Measurements from ENCODE around the gene TCEAL3. TPM values are rescaled to one million over a fixed set of nuclear protein-coding genes. Genes with fewer than 3 reads are reported as not detected.
A peak's percentile ranks its signal among the peaks of the same experiment; 100 is the strongest.
"Not testable (repeated sequence)": the region's sequence is repeated elsewhere in the genome, so short reads cannot be mapped to it uniquely, and the experiment has no call there.

Gene TCEAL3
- total RNA-seq, 1 donor from 2014 or later: 19.3 TPM

DNA sequence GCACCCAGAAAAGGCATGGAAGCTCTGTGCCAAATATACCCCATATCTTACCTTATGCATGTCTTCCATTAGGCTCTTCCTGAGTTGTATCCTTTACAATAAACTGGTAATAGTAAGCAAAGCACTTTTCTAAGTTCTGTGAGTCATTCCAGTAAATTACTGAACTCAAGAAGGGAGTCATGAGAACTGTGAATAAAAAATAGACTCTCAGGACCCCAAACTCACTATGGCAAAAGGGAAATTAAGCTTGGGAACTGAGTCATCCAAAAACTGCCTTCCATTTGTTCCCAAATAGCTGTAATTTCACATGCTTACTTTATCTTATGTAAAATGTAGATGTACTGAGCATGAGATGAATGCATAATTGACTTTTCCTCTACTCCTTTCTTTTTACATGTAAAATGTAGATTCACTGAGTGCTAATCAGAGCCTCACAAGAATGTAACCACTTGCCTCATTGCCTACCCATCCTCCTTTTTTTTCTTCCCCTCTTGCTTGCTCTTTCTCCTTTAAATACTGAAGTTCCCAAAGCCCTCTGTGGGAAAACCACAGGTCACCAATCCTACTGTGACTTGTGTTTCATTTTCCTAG is 8.1 kb downstream of the TCEAL3 start:
- DNase-seq (ENCODE audit: missing footprints) (no peak), ATAC-seq (no peak)
- intact Hi-C loops (cut with DNase I): no loop called here

DNA sequence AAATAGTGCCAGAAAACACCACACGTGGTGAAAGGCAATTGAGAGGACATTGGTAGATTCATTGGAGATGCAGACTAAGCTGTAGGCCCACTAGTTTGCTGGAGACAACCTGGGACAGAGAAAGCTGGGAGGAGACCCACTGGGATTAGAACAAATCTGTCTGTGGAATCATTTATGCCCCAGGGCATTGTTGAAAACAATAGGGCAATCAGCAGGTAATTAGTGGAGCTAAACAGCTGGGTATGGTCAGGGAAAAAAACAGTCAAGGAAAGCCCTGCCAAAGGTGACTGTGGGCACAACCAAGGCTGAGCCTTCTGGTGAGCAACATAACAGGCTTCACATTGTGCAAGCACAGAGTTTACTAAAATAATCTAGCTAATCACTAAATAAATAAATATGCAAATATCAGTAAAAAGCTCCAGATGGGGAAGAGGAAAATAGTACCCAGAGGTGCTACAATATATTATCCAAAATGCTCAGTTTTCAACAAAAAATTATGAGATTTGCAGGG is 9.0 kb downstream of the TCEAL3 start:
- no peak for DNase-seq (ENCODE audit: missing footprints)
- no peak for ATAC-seq
- intact Hi-C loops (cut with DNase I): no loop called here

DNA sequence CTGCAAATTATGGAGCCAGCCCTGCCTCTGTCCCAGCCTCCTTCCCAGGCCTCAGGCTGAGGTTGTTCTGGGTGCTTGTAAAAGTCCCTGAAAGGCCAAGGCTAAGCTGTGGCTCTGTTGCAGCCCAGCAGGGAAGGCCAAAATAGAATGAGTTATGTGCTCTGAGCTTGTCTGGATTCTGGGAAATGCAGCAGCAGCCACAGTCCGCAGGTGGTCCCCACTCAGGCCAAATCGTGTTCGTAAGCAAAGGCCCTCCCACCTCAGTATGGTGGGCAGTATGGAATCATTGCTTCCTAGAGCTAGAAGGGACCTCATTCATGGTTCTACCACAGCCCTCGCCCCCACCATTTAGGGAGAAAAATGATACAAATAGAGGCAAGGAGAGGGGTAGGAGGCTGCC is 16.3 kb downstream of the TCEAL3 start:
- ATAC-seq (no peak), DNase-seq (ENCODE audit: missing footprints) (no peak)
- intact Hi-C loops (cut with DNase I): loop anchor here (10.0 kb wide), 1 partner anchor 89 kb away; no protein-coding TSS in a partner anchor

DNA sequence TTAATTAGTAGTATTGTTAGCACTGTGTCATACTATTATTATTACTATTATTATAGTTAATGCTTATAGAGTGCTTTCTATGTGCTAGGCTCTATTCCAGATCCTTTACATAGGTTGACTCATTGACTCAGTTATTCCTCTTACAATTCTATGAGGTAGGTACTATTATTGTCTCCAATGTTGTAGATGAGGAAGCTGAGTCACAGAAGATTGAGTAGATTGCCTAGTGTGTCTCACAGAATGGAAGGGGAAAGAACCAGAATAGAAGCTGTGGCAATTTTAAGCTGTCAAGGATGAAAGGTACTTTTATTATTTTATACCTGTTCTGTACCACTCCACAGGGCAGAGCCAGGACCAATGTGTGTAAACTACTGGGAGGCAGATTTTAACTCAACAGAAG is 19.1 kb downstream of the TCEAL3 start:
- no peak for DNase-seq (ENCODE audit: missing footprints)
- no peak for ATAC-seq
- intact Hi-C loops (cut with DNase I): loop anchor here (5.0 to 10.0 kb wide), 2 partner anchors 60 to 92 kb away; partner anchors contain the start of gene MORF4L2

DNA sequence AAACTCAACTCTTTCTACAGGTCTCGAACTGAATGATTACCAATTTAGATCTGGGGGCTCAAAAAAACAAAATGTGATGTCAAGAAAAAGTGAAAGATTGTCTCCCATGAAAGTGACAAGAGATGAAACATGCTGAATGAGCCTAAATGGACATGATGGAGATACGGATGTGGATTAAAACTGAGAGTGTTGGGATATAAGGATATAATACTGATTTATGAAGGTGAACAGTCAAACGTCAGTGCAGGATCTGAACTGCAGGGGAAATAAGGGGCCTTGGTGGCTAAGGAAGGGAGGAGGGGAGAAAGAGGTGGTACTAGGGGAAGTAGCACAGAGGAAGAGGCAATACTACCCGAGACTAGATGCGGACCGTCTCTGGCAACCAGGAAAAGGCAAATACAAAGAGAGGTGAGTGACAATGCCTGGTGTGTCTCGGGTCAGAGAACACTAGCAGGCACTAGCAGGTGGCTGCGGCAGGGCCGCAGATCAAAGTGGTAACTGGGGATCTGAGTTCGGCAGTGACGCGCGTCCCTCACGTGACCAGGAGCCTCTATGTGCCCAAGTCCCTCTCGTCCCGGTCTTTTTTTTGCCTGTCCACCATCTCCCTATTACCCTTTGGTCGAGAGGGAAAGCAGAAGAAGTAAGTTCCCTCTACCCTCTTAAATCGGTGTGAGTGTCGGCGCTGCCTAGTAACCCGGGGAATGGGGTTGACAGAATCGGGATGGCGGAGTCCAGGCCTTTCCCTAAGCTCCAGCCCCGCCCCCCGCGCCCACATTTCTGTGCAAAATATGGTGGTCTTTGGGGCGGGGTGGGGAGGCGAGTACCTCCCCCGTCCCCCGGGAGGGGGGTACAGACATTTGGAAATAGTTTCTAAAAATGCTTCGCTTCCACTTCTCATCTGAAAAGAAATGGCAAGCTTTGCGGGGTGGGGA is 20.9 kb downstream of the TCEAL3 start, which contains the start of gene TCEAL1:
TCEAL1 (plus strand) TSS at position 590 of the 932 bp plus-strand sequence. CDS start 942 bp downstream, outside the sequence.
- intact Hi-C loops (cut with DNase I): loop anchor here (2.0 to 10.0 kb wide), 3 partner anchors 20 to 94 kb away; partner anchors contain the start of gene MORF4L2
- ATAC-seq (peak; percentile 77), DNase-seq (ENCODE audit: missing footprints) (peak; percentile 73)

DNA sequence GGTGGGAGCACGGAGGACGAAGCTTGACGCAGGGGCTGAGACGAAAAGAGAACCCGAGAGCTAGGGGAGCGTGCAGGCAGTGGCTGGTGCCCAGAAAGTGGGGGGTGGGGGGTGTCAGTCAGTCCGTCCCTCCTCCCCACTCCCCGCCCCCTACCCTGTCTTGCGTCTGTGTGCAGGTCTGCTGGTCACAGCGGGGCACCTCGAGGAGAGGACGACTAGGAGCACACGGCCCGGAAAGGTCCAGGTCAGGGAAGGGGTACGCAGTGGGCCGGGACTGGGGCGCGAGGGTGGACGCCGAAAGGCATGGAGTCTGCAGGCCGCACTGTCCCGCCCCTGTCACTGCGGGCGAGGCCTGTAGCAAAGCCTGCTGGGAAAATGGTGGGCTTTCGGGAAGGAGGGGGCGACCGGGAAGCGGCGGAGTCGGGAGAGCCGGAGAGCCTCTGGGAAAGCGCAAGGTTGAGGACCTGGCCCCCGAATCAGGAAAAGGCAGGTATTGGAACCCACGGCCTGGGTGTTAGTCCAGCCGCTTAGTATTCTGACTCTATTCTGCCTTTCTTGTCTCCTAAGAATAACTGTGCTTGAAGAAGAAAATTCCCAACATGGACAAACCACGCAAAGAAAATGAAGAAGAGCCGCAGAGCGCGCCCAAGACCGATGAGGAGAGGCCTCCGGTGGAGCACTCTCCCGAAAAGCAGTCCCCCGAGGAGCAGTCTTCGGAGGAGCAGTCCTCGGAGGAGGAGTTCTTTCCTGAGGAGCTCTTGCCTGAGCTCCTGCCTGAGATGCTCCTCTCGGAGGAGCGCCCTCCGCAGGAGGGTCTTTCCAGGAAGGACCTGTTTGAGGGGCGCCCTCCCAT is 21.8 kb downstream of the TCEAL3 start:
- intact Hi-C loops (cut with DNase I): loop anchor here (2.0 to 10.0 kb wide), 3 partner anchors 21 to 95 kb away; partner anchors contain the start of gene MORF4L2
- ATAC-seq (peak; percentile 95), DNase-seq (ENCODE audit: missing footprints) (peak; percentile 83)

DNA sequence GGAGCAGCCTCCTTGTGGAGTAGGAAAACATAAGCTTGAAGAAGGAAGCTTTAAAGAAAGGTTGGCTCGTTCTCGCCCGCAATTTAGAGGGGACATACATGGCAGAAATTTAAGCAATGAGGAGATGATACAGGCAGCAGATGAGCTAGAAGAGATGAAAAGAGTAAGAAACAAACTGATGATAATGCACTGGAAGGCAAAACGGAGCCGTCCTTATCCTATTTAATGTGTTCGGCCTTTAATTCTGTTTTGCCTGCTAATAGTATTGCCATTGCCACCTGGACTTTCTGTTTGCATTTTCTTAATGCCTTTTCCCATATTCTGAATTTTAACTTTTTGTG is 22.4 kb downstream of the TCEAL3 start:
- no peak for ATAC-seq
- intact Hi-C loops (cut with DNase I): no loop called here
- no peak for DNase-seq (ENCODE audit: missing footprints)

DNA sequence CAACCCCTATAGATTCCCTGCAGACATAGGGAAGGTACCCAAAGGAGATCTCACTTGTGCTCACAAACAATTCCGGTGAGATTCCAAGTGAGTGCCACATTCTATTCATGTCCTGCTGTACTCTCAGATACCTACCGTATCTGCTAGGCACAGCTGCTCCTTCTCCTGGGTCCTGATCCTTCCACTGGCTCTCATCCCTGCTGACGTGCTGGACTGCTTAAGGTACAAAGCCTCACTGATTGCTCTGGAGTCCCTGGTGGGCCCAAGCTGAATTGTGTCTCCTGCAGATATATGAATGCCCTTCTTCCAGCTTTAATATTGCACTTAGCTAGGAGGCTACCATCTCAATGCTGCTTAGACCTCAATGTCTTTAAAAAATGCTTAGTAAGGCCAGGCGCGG is 23.4 kb downstream of the TCEAL3 start:
- intact Hi-C loops (cut with DNase I): no loop called here
- ATAC-seq (no peak), DNase-seq (ENCODE audit: missing footprints) (no peak)

DNA sequence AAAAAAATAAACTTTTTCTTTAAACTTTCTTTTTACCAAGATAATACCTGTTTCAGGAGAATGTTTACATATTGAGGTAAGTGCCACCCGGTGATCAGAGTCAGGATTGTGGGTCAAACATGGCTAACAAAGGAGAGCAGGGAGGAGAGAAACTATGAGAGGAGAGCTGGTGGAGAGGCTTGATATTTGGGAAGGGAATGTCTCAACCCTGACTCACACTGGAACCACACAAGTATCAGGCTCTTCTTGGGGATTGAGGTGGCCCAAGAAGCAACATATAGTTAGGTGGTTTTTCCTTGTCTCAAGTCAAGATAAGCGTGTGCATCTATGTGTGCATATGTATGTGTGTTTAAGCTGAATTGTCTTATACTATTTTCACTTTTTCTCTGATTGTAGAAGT is 27.7 kb downstream of the TCEAL3 start:
- no peak for ATAC-seq
- no peak for DNase-seq (ENCODE audit: missing footprints)
- intact Hi-C loops (cut with DNase I): no loop called here

DNA sequence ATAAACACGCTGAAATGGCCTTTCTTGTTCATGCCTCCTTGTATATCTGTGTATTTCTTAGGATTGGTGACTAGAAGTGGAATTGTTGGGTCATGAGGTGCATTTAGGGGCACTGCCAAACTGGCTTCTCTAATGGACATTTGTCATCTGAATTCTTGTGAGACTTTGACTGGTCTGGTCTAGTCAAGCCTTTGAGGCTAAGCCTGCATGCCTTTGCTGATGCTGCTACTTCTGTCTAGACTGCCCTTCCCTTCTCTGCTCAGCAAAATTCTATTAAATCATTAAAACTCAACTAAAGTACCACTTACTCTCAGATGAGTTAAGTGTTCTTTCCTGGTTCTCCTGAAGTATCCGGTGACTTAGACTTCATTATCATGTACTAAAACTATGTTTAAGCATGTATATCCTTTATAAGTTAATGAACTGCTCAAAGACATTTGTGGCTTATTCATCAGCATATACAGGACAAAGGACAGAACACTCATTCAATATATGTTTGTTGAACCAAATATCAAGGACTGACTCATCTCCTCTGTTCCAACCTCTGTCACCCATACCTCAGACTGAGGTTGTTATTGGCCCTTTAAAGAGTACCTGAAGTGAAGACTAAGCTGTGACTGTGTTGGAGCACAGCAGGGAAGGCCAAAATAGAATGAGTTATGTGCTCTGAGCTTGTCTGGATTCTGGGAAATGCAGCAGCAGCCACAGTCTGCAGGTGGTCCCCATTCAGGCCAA is 30.0 kb downstream of the TCEAL3 start:
- ATAC-seq (no peak), DNase-seq (ENCODE audit: missing footprints) (no peak)
- intact Hi-C loops (cut with DNase I): no loop called here

DNA sequence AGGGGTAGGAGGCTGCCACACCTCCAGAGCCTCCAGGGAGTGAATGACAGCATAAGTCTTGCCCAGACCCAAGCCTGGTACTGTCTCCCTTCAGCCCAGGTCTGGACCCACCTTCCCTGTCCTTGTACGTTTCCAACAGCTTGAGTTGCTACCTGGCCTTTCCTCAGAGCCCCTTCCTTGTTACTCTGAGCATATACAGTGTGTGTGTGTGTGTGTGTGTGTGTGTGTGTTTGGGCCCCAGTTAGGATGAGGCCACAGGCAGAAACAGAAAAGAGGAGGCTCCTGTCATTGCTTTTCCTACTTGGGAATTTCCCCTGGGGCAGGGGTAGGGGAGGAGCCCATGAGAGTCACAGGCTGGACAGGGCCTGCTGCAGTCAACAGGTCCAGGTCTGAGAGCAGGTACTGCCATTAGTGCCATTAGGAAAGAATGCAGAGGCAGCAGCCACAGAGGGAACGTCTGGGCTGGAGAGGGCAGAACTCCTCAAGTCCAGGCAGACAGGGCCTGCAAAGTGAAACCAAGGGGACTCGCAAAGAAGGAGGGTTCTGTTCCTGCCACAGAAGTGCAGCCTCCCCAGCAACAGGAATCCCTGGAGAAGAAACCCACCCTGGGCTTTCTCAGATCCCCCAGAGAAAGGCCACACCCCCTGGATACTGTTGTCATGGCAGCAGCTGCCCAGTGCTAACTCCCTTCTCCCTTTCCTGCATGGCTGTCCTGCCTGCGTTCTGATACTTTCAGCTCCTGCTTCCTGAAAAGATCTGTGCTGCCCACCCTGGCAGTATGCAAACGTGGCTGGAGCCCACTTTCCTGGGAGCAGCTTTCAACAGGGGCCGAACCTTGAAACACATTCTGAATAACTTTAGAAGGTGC is 30.9 kb downstream of the TCEAL3 start:
- ATAC-seq; DNase-seq (ENCODE audit: missing footprints); intact Hi-C loops (cut with DNase I): not testable (repeated sequence)

DNA sequence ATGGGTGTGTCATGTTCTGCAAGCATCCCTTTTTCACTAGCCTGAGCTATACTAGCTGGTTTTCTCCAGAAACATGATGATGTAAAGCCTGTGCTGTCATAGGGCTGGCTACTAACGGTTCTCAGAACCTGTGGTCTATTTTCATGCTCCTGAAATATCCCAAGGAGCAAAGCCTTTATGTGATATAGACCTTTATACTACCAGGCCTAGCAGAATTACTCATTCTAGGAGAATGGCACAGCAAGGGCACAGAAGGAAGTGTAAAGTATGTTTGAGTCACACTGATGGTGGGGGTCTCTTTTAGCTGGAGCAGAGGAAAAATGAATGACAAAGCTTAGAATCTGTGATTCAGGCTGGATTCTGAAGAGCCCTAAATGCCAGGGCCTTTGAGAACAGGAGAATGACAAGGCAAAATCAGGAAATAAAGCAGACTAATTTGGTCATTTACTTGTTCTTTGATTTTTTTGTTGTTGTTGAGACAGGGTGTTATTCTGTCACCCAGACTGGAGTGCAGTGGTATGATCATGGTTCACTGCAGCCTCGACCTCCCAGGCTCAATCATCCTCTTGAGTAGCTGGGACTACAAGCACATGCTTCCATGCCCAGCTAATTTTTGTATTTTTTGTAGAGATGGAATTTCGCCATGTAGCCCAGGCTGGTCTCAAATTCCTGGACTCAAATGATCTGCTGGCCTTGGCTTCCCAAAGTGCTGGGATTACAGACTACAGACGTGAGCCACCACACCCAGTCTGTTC is 32.8 kb downstream of the TCEAL3 start:
- DNase-seq (ENCODE audit: missing footprints) (no peak), ATAC-seq (no peak)
- intact Hi-C loops (cut with DNase I): no loop called here

DNA sequence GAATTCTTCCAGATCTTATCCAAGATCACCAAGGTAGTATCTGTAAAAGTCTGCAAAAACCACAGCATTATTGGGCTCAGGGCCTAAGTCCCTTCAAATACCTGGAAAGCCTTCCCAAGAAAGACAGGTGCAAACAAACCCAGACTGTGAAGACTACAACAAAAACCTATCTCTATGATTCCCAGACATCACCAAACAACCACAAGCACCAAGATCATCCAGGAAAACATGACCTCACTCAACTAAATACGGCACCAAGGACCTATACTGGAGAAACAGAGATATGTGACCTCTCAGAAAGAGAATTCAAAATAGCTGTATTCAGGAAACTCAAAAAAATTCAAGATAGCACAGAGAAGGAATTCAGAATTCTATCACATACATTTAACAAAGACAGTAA is 36.4 kb downstream of the TCEAL3 start:
- ATAC-seq (no peak), DNase-seq (ENCODE audit: missing footprints) (no peak)
- intact Hi-C loops (cut with DNase I): no loop called here

DNA sequence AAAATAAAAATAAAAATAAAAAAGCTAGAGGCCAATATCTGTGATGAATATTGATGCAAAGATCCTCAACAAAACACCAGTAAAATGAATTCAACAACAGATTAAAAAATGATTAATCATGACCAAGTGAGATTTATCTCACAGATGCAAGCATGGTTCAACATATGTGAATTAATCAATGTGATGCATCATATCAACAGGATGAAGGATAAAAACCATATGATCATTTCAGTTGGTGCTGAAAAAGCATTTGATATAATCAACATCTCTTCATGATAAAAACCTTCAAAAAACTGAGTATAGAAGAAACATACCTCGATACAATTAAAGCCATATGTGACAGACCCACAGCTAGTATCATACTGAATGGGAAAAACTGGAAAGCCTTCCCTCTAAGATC is 39.9 kb downstream of the TCEAL3 start:
- DNase-seq (ENCODE audit: missing footprints) (no peak), ATAC-seq (no peak)
- intact Hi-C loops (cut with DNase I): no loop called here

DNA sequence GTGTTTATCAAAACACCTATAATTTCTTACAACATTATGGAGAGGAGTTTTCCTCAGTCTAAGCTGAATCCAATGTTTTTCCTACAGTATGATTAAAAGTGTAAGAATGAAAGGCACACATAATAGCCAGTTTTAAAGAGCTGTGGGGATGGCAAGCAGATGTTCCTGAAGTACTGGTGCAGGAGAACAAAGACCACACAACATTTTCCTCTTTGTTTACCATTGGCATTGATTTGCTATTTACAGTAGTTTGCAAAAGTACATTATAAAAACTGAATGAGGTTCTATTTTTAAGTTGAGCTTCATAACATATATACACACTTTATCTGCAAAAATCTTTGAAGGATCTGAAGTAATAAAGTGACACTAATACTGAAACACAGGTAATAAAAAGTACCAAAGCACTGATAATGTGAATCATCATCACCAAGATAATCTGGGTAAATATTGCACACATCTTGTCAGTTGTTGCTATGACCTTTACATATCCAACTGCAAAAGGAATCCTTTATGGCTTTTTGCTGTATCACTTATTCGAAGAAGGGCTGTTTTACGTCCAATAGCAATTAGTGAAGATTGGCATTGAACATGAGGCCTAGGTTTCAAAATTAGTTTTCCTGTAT is 43.5 kb downstream of the TCEAL3 start:
- ATAC-seq: no peak
- intact Hi-C loops (cut with DNase I): no loop called here
- DNase-seq (ENCODE audit: missing footprints): no peak

All from Right ventricle myocardium inferior (tissue), 1 donor.